Hematopoietic multipotent progenitor cell treated with erythropoietin and hydrocortisone succinate and interleukin-3 and kit ligand, for 4 days (in vitro differentiated cells): ENCODE measurements around the gene OR4A47.
"Not testable (repeated sequence)": the region's sequence is repeated elsewhere in the genome, so short reads cannot be mapped to it uniquely, and the experiment has no call there.

Source experiments
- DNase-seq: peaks from one replicate; pipeline ENCODE4 v3.0.0-alpha.2; 2015

OR4A47 gene, protein sequence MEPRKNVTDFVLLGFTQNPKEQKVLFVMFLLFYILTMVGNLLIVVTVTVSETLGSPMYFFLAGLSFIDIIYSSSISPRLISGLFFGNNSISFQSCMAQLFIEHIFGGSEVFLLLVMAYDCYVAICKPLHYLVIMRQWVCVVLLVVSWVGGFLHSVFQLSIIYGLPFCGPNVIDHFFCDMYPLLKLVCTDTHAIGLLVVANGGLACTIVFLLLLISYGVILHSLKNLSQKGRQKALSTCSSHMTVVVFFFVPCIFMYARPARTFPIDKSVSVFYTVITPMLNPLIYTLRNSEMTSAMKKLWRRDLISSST

DNA sequence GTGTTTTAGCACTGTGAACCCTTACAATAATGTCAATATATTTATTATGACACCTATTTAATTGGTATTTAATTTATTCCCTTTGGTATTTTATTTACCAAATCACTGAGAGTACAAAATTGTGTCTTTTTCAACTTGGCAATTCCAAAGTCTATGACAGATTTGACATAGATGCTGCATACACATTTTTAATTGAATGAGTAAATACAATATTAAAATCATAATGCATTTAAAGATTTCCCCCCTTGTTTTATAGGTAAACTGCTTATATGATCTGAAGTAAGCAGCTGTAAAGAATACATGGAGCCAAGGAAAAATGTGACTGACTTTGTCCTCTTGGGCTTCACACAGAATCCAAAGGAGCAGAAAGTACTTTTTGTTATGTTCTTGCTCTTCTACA, at the start of gene OR4A47:
TSS of gene OR4A47 (plus strand) at position 301 of the 400 bp plus-strand sequence. CDS start at position 301, 0 bp downstream.
- DNase-seq = not testable (repeated sequence)

DNA sequence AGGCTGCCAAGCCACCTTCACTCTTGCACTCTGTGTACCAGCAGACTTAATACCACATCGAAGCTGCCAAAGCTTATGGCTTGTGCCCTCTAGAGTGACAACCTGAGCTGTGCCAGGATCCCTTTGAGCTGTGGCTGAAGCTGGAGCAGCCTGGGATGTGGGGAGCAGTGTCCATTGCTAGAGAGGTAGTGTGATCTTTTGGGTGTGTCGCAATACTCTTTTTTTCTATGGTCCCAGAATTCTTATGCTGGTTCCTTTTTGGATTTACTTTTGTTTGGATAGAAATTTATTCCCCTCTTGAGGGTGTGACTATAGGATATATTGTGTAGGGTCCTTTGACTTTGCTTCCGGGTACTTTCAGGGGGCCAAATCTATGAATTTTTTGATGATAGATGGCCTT, 32.7 kb upstream of the OR4A47 start:
- not testable (repeated sequence) for DNase-seq

DNA sequence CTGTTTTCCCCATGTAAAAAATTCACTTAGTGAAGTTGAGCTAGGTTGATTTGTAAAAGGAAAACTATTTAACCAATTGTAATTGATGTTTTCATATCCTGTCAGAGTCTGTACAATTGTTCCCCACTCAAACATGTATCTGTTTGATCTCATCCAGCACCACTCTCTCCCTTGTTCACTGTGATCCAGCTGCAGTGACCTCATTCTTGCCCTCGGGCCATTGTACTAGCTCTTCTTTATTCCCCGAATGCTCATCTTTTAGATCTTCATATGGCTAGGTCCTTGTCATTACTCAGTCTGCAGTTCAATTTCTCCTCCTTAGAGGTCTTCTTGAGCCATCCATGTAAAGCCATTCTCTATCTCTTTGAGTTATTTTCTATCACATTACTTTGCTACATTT, 14.6 kb upstream of the OR4A47 start:
- DNase-seq = not testable (repeated sequence)

- DNase-seq = not testable (repeated sequence)
These were observed 13.9 kb upstream of the OR4A47 start for GRCh38 chr11:48474703-48475102.

DNA sequence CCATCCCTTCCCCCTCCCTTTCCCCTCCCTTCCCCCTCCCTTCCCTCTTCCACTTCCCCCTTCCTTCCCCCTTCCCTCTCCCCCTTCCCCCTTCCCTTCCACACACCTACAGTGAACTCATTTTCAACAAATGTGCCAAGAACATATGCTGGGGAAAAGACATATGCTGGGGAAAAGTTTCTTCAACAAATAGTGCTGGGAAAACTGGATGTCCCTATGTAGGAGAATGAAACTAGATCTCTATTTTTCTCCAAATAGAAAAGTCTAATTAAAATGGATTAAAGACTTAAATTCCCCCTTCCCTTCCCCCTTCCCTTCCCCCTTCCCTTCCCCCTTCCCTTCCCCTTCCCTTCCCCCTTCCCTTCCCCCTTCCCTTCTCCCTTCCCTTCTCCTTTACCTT, 17.6 kb downstream of the OR4A47 start:
- DNase-seq = not testable (repeated sequence)

DNA sequence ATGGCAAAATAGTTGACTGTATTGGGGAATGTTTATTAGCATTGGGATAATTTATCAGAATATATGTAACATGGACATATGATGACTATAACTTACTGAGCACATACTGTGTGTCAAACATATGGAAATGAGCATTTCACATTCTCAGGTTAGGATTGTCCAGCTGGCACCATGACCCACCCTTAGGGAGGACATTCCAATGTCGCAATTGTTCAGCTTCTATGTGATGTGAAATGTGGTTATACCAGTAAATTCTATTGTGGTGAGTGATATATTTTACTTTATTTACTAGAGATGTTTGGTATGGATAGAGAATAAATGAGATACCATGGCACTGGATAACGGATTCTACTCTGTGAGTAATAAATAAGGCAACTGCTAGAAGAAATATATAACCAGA, 50.4 kb downstream of the OR4A47 start:
- DNase-seq = no peak
